GM23338 (cell line): ENCODE measurements around the gene CXXC1. TPM values are rescaled to one million over a fixed set of nuclear protein-coding genes. Genes with fewer than 3 reads are reported as not detected.

ENCODE experiments used
- ATAC-seq: fragments of 200-7000 bp; cut with Tn5 transposase; 3 replicates; pipeline ENCODE4 v1.9.1; 2020
- DNase-seq: peaks from one replicate; pipeline ENCODE4 v3.0.0-alpha.2; 2015; ENCODE audit warnings: low spot score
- H2AFZ ChIP-seq: fragments of 200-600 bp; sonication (generic); 2 replicates; pipeline ENCODE4 v1.8.0; 2016; ENCODE audit warnings: antibody characterized with exemption, mild to moderate bottlenecking, moderate library complexity
- H3F3A ChIP-seq: fragments of 200-600 bp; sonication (generic); replicated peaks from 2 replicates; pipeline ENCODE4 v1.8.0; 2017; ENCODE audit warnings: antibody characterized with exemption, mixed run types, low read depth
- H3K27ac ChIP-seq: fragments of 200-600 bp; sonication (generic); 2 replicates; pipeline ENCODE4 v1.6.1; 2016; ENCODE audit warnings: low read depth
- H3K27me3 ChIP-seq: fragments of 200-600 bp; sonication (generic); 2 replicates; pipeline ENCODE4 v1.8.0; 2016; ENCODE audit warnings: mild to moderate bottlenecking, mixed run types, moderate library complexity; ENCODE audit not compliant: insufficient read depth
- H3K36me3 ChIP-seq: fragments of 200-600 bp; sonication (generic); 2 replicates; pipeline ENCODE4 v1.8.0; 2016; ENCODE audit warnings: mild to moderate bottlenecking; ENCODE audit not compliant: insufficient read depth
- H3K4me1 ChIP-seq: fragments of 200-600 bp; sonication (generic); 2 replicates; pipeline ENCODE4 v1.8.0; 2016; ENCODE audit warnings: mild to moderate bottlenecking, moderate library complexity; ENCODE audit not compliant: insufficient read depth
- H3K4me2 ChIP-seq: fragments of 200-600 bp; sonication (generic); 2 replicates; pipeline ENCODE4 v1.7.1; 2017; ENCODE audit warnings: mixed run types
- H3K4me3 ChIP-seq: fragments of 200-600 bp; sonication (generic); 2 replicates; pipeline ENCODE4 v1.6.1; 2016; ENCODE audit warnings: mixed run types
- H3K79me2 ChIP-seq: fragments of 200-600 bp; sonication (generic); replicated peaks from 2 replicates; pipeline ENCODE4 v1.8.0; 2017; ENCODE audit warnings: mild to moderate bottlenecking; ENCODE audit not compliant: insufficient read depth
- H3K9me2 ChIP-seq: fragments of 200-600 bp; sonication (generic); 2 replicates; pipeline ENCODE4 v1.8.0; 2017; ENCODE audit not compliant: insufficient read depth
- H4K20me1 ChIP-seq: fragments of 200-600 bp; sonication (generic); replicated peaks from 2 replicates; pipeline ENCODE4 v1.8.0; 2017; ENCODE audit warnings: mild to moderate bottlenecking; ENCODE audit not compliant: insufficient read depth
- H3K27ac Mint-ChIP-seq: 2 replicates; pipeline ENCODE4 v1.8.0; 2020; ENCODE audit warnings: inconsistent platforms, mild to moderate bottlenecking, moderate library complexity, mixed read lengths
- H3K27me3 Mint-ChIP-seq: 3 replicates; pipeline ENCODE4 v1.8.0; 2022; ENCODE audit warnings: low read depth, mild to moderate bottlenecking, moderate library complexity, mixed read lengths, inconsistent platforms; ENCODE audit not compliant: insufficient read depth, poor library complexity
- H3K36me3 Mint-ChIP-seq: 3 replicates; pipeline ENCODE4 v1.8.0; 2021; ENCODE audit warnings: low read depth, mild to moderate bottlenecking, inconsistent platforms, moderate library complexity, mixed read lengths
- H3K4me1 Mint-ChIP-seq: 3 replicates; pipeline ENCODE4 v1.8.0; 2020; ENCODE audit warnings: mild to moderate bottlenecking, inconsistent platforms, mixed read lengths
- H3K4me3 Mint-ChIP-seq: 3 replicates; pipeline ENCODE4 v1.8.0; 2021; ENCODE audit warnings: moderate library complexity, mild to moderate bottlenecking, inconsistent platforms, mixed read lengths
- H3K9me3 Mint-ChIP-seq: 3 replicates; pipeline ENCODE4 v1.8.0; 2020; ENCODE audit warnings: moderate library complexity, mild to moderate bottlenecking, inconsistent platforms, mixed read lengths
- CREB1 ChIP-seq: fragments of 250-450 bp; sonication (Bioruptor Pico); IDR thresholded peaks from 2 replicates; pipeline ENCODE4 v1.5.0; 2020; ENCODE audit warnings: low read depth, mild to moderate bottlenecking, moderate library complexity
- EZH2 ChIP-seq: fragments of 200-600 bp; sonication (generic); IDR thresholded peaks from one replicate; pipeline ENCODE4 v1.8.0; 2017; ENCODE audit warnings: antibody characterized with exemption, mild to moderate bottlenecking, low read depth; ENCODE audit not compliant: unreplicated experiment
- EZH2phosphoT487 ChIP-seq: fragments of 200-600 bp; sonication (generic); IDR thresholded peaks from one replicate; pipeline ENCODE4 v1.8.1; 2018; ENCODE audit warnings: antibody characterized with exemption; ENCODE audit not compliant: unreplicated experiment
- JUNB ChIP-seq: IDR thresholded peaks from one replicate; pipeline ENCODE4 v1.6.1; 2016; ENCODE audit warnings: antibody characterized with exemption; ENCODE audit not compliant: unreplicated experiment
- NANOG ChIP-seq: IDR thresholded peaks from 2 replicates; pipeline ENCODE4 v1.6.1; 2016; ENCODE audit warnings: antibody characterized with exemption, borderline replicate concordance
- POLR2AphosphoS5 ChIP-seq: IDR thresholded peaks from 2 replicates; pipeline ENCODE4 v1.6.1; 2016; ENCODE audit warnings: antibody characterized with exemption, low read depth
- STAT1 ChIP-seq: IDR thresholded peaks from one replicate; pipeline ENCODE4 v1.6.1; 2016; ENCODE audit warnings: antibody characterized with exemption; ENCODE audit not compliant: unreplicated experiment
- ZNF114 ChIP-seq: fragments of 250-450 bp; sonication (Bioruptor Pico); IDR thresholded peaks from 2 replicates; pipeline ENCODE4 v1.5.0; 2020; ENCODE audit warnings: mild to moderate bottlenecking, moderate library complexity
- ZNF331 ChIP-seq: fragments of 250-450 bp; sonication (Bioruptor Pico); IDR thresholded peaks from 2 replicates; pipeline ENCODE4 v1.5.0; 2020; ENCODE audit warnings: low read depth, mild to moderate bottlenecking, moderate library complexity
- polyA plus RNA-seq: library from polyadenylated mRNA; unstranded; fragments of >200 nt; fragmentation: Nextera tagmentation; extraction: Ambion mirVana; gene quantifications from 2 replicates; pipeline ENCODE4 v1.2.1, GENCODE V29; 2016
- total RNA-seq: library from RNA; depleted of rRNA; stranded (reverse); fragments of >200 nt; shearing (Covaris generic); gene quantifications from 2 replicates; pipeline ENCODE4 v1.2.3, GENCODE V29; 2014
- TF ChIP-seq, protein P1 (sequence below): IDR thresholded peaks from 2 replicates; pipeline ENCODE4 v1.6.1; 2016; ENCODE audit warnings: antibody characterized with exemption
- TF ChIP-seq, protein P2 (sequence below): fragments of 250-450 bp; sonication (Bioruptor Pico); IDR thresholded peaks from 2 replicates; pipeline ENCODE4 v1.5.0; 2020; ENCODE audit warnings: mild to moderate bottlenecking, moderate library complexity
- TF ChIP-seq, protein P3 (sequence below): IDR thresholded peaks from one replicate; pipeline ENCODE4 v1.6.1; 2018; ENCODE audit warnings: antibody characterized with exemption; ENCODE audit not compliant: unreplicated experiment
- TF ChIP-seq, protein P4 (sequence below), 2 experiments: fragments of 200-600 bp in 1 of 2; sonication (generic) in 1 of 2; conservative IDR thresholded peaks; 2 replicates each; pipeline versions ENCODE4 v1.5.1 to v1.6.1; 2016 to 2017; ENCODE audit warnings: antibody characterized with exemption in 2 of 2, low read depth in 2 of 2, mild to moderate bottlenecking in 2 of 2, moderate library complexity in 1 of 2

Gene CXXC1
- total and polyA plus RNA-seq, 2 experiments from 2014 or later = 59.0 to 74.3 TPM

DNA sequence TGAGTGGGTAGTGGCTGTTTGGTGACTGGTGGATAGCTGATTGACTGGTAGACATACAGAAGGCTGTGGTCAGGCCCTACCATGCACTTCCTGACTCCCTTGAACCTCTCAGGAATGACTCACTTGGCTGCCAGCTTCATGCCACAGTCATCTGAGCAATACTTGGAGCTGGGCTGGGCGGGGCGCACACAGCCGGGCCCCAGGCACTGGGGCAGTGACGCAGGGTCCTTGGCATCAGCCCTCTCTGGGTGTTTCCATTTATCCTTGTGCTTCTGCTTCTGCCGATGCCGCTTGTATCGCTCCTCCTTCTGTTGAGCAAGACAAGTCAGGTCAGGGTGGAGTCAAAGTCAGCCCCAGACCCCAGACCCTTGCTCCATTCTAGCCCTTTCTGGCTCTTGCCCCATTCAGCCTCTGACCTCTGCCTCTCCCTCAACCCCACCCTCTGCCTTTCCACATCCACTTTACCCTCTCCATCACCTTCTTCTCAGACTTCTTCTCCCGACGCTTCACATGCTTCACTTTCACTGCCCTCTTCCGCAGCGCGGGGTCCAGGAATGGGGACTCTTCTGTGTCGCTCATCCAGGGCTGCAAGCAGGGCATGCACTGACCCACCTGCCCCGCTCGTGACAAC, 3.1 kb downstream of the CXXC1 start:
- H3K4me2 ChIP-seq = no peak overlapping the region
- peaks cover 9% of the 10 kb centered on the region for H3K4me1 ChIP-seq
- H2AFZ ChIP-seq = no peak overlapping the region
- peaks cover 39% of the 10 kb centered on the region for H3K36me3 Mint-ChIP-seq
- peaks cover 20% of the 10 kb centered on the region for H3K4me1 Mint-ChIP-seq
- H3K79me2 ChIP-seq = peaks cover 22% of the 10 kb centered on the region
- DNase-seq (no peak), ATAC-seq (no peak)
- peak overlapping the region; percentile 3; the same call in 1 of the 3 replicates for H3K4me3 Mint-ChIP-seq
- TF ChIP-seq EZH2 = no peak
- no peak for TF ChIP-seq ZNF331 (CRISPR knock-in tag)
- no peak for TF ChIP-seq POLR2AphosphoS5
- TF ChIP-seq ZNF114 (CRISPR knock-in tag) = no peak
- TF ChIP-seq EZH2phosphoT487 = no peak
- no peak for TF ChIP-seq NANOG
- TF ChIP-seq, protein P1, sequence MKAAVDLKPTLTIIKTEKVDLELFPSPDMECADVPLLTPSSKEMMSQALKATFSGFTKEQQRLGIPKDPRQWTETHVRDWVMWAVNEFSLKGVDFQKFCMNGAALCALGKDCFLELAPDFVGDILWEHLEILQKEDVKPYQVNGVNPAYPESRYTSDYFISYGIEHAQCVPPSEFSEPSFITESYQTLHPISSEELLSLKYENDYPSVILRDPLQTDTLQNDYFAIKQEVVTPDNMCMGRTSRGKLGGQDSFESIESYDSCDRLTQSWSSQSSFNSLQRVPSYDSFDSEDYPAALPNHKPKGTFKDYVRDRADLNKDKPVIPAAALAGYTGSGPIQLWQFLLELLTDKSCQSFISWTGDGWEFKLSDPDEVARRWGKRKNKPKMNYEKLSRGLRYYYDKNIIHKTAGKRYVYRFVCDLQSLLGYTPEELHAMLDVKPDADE = no peak
- TF ChIP-seq, protein P2, sequence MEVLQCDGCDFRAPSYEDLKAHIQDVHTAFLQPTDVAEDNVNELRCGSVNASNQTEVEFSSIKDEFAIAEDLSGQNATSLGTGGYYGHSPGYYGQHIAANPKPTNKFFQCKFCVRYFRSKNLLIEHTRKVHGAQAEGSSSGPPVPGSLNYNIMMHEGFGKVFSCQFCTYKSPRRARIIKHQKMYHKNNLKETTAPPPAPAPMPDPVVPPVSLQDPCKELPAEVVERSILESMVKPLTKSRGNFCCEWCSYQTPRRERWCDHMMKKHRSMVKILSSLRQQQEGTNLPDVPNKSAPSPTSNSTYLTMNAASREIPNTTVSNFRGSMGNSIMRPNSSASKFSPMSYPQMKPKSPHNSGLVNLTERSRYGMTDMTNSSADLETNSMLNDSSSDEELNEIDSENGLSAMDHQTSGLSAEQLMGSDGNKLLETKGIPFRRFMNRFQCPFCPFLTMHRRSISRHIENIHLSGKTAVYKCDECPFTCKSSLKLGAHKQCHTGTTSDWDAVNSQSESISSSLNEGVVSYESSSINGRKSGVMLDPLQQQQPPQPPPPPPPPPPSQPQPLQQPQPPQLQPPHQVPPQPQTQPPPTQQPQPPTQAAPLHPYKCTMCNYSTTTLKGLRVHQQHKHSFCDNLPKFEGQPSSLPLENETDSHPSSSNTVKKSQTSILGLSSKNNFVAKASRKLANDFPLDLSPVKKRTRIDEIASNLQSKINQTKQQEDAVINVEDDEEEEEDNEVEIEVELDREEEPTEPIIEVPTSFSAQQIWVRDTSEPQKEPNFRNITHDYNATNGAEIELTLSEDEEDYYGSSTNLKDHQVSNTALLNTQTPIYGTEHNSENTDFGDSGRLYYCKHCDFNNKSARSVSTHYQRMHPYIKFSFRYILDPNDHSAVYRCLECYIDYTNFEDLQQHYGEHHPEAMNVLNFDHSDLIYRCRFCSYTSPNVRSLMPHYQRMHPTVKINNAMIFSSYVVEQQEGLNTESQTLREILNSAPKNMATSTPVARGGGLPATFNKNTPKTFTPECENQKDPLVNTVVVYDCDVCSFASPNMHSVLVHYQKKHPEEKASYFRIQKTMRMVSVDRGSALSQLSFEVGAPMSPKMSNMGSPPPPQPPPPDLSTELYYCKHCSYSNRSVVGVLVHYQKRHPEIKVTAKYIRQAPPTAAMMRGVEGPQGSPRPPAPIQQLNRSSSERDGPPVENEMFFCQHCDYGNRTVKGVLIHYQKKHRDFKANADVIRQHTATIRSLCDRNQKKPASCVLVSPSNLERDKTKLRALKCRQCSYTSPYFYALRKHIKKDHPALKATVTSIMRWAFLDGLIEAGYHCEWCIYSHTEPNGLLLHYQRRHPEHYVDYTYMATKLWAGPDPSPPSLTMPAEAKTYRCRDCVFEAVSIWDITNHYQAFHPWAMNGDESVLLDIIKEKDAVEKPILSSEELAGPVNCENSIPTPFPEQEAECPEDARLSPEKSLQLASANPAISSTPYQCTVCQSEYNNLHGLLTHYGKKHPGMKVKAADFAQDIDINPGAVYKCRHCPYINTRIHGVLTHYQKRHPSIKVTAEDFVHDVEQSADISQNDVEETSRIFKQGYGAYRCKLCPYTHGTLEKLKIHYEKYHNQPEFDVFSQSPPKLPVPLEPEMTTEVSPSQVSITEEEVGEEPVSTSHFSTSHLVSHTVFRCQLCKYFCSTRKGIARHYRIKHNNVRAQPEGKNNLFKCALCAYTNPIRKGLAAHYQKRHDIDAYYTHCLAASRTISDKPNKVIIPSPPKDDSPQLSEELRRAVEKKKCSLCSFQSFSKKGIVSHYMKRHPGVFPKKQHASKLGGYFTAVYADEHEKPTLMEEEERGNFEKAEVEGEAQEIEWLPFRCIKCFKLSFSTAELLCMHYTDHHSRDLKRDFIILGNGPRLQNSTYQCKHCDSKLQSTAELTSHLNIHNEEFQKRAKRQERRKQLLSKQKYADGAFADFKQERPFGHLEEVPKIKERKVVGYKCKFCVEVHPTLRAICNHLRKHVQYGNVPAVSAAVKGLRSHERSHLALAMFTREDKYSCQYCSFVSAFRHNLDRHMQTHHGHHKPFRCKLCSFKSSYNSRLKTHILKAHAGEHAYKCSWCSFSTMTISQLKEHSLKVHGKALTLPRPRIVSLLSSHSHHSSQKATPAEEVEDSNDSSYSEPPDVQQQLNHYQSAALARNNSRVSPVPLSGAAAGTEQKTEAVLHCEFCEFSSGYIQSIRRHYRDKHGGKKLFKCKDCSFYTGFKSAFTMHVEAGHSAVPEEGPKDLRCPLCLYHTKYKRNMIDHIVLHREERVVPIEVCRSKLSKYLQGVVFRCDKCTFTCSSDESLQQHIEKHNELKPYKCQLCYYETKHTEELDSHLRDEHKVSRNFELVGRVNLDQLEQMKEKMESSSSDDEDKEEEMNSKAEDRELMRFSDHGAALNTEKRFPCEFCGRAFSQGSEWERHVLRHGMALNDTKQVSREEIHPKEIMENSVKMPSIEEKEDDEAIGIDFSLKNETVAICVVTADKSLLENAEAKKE (CRISPR knock-in tag) = no peak
- no peak for TF ChIP-seq CREB1 (CRISPR knock-in tag)
- TF ChIP-seq JUNB = no peak
- no peak for TF ChIP-seq STAT1
- TF ChIP-seq, protein P3, sequence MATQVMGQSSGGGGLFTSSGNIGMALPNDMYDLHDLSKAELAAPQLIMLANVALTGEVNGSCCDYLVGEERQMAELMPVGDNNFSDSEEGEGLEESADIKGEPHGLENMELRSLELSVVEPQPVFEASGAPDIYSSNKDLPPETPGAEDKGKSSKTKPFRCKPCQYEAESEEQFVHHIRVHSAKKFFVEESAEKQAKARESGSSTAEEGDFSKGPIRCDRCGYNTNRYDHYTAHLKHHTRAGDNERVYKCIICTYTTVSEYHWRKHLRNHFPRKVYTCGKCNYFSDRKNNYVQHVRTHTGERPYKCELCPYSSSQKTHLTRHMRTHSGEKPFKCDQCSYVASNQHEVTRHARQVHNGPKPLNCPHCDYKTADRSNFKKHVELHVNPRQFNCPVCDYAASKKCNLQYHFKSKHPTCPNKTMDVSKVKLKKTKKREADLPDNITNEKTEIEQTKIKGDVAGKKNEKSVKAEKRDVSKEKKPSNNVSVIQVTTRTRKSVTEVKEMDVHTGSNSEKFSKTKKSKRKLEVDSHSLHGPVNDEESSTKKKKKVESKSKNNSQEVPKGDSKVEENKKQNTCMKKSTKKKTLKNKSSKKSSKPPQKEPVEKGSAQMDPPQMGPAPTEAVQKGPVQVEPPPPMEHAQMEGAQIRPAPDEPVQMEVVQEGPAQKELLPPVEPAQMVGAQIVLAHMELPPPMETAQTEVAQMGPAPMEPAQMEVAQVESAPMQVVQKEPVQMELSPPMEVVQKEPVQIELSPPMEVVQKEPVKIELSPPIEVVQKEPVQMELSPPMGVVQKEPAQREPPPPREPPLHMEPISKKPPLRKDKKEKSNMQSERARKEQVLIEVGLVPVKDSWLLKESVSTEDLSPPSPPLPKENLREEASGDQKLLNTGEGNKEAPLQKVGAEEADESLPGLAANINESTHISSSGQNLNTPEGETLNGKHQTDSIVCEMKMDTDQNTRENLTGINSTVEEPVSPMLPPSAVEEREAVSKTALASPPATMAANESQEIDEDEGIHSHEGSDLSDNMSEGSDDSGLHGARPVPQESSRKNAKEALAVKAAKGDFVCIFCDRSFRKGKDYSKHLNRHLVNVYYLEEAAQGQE = no peak
- TF ChIP-seq, protein P4, sequence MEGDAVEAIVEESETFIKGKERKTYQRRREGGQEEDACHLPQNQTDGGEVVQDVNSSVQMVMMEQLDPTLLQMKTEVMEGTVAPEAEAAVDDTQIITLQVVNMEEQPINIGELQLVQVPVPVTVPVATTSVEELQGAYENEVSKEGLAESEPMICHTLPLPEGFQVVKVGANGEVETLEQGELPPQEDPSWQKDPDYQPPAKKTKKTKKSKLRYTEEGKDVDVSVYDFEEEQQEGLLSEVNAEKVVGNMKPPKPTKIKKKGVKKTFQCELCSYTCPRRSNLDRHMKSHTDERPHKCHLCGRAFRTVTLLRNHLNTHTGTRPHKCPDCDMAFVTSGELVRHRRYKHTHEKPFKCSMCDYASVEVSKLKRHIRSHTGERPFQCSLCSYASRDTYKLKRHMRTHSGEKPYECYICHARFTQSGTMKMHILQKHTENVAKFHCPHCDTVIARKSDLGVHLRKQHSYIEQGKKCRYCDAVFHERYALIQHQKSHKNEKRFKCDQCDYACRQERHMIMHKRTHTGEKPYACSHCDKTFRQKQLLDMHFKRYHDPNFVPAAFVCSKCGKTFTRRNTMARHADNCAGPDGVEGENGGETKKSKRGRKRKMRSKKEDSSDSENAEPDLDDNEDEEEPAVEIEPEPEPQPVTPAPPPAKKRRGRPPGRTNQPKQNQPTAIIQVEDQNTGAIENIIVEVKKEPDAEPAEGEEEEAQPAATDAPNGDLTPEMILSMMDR (conservative IDR thresholded peaks at IDR 0.05; ENCODE audit: low read depth in 2 of 2) = no peak
- H3K27ac Mint-ChIP-seq = no peak overlapping the region
- no peak overlapping the region for H3K27ac ChIP-seq
- no peaks in the 10 kb centered on the region for H3K9me2 ChIP-seq
- peaks cover 20% of the 10 kb centered on the region for H3K27me3 Mint-ChIP-seq
- H3K4me3 ChIP-seq = no peak overlapping the region
- no peaks in the 10 kb centered on the region for H3K27me3 ChIP-seq
- H4K20me1 ChIP-seq = no peaks in the 10 kb centered on the region
- no peaks in the 10 kb centered on the region for H3K36me3 ChIP-seq
- no peaks in the 10 kb centered on the region; the same call in 2 of the 3 replicates for H3K9me3 Mint-ChIP-seq
- no peaks in the 10 kb centered on the region; the same call in 1 of the 2 replicates for H3F3A ChIP-seq
